ENCODE data around the gene YIF1B. TPM values are rescaled to one million over a fixed set of nuclear protein-coding genes. Genes with fewer than 3 reads are reported as not detected.

YIF1B gene
- total RNA-seq, 1 donor, result 50.1 TPM

DNA sequence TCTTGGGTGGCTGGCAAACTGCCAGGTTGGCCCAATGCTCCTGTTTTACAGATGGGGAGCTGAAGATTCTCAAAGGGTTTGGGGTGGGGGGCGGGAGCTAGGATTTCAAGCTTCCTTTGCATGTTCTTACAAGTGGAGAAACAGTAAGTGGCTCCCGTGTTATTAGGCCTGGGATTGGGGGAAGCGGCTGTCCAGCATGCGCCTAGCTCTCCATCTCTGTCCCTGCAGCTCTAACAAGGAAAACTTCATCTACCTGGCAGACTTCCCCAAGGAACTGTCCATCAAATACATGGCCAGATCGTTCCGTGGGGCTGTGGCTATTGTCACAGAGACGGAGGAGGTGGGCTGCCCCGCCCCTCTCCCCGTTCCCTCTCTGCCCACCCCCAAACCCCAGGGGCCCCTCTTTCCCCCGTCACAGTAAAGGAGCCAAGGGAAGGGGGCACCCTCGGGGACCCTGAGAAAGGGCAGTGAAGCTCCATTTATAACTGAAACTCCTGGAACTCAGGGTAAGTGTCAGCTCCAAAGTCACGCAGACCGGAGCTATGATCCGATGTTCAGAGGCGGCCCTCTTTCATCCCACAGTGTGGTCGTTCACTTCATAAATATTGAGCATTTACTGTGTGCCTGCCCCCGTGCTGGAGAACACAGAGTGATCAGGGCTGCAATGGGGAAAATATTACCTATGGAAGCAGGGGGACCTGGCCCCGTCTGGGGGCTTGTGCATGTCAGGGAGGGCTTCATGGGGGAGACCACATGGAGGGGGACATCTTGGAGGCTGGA is 43.7 kb upstream of the YIF1B start:
- no peak for DNase-seq (ENCODE audit: low read depth)
- no peak overlapping the region for H3K4me3 ChIP-seq (ENCODE audit: low read depth, low read length)
- TF ChIP-seq, protein P1, sequence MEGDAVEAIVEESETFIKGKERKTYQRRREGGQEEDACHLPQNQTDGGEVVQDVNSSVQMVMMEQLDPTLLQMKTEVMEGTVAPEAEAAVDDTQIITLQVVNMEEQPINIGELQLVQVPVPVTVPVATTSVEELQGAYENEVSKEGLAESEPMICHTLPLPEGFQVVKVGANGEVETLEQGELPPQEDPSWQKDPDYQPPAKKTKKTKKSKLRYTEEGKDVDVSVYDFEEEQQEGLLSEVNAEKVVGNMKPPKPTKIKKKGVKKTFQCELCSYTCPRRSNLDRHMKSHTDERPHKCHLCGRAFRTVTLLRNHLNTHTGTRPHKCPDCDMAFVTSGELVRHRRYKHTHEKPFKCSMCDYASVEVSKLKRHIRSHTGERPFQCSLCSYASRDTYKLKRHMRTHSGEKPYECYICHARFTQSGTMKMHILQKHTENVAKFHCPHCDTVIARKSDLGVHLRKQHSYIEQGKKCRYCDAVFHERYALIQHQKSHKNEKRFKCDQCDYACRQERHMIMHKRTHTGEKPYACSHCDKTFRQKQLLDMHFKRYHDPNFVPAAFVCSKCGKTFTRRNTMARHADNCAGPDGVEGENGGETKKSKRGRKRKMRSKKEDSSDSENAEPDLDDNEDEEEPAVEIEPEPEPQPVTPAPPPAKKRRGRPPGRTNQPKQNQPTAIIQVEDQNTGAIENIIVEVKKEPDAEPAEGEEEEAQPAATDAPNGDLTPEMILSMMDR (IDR thresholded peaks at IDR 0.05; ENCODE audit: insufficient read depth, low read depth, low read length), result no peak

- TF ChIP-seq, protein P1 (IDR thresholded peaks at IDR 0.05; ENCODE audit: insufficient read depth, low read depth, low read length), result no peak
- no peak overlapping the region for H3K4me3 ChIP-seq (ENCODE audit: low read depth, low read length)
- no peak for DNase-seq (ENCODE audit: low read depth)
These were observed 42.3 kb upstream of the YIF1B start for GRCh38 chr19:38358071-38358470.

- TF ChIP-seq, protein P1 (IDR thresholded peaks at IDR 0.05; ENCODE audit: insufficient read depth, low read depth, low read length), result no peak
- DNase-seq (ENCODE audit: low read depth), result no peak
- no peak overlapping the region for H3K4me3 ChIP-seq (ENCODE audit: low read depth, low read length)
These were observed 40.3 kb upstream of the YIF1B start for GRCh38 chr19:38355728-38356725.

GRCh38 chr19:38352611-38353010 is 36.9 kb upstream of the YIF1B start:
- TF ChIP-seq, protein P1 (IDR thresholded peaks at IDR 0.05; ENCODE audit: insufficient read depth, low read depth, low read length), result no peak
- no peak overlapping the region for H3K4me3 ChIP-seq (ENCODE audit: low read depth, low read length)
- no peak for DNase-seq (ENCODE audit: low read depth)

DNA sequence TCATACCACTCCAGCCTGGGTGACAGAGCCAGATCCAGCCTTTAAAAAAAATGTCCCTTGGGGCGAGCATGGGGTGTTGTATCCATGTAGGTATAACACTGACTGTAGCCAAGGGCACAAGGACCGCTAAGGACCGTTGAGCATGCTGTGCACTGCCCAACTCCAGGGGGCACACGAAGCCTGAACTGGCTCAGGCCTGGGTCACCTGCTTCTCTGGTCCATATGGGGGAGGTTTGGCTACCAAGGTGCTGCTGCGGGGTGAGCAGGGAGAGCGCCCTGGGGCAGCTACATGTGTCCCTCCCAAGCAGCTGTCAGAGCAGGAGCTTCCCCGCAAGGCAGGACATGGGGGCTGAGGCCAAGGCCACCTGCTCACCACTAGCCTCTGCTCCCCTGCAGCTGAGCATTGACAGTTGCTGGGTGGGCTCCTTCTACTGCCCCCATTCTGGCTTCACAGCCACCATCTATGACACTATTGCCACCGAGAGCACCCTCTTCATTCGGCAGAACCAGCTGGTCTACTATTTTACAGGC is 36.2 kb upstream of the YIF1B start:
- TF ChIP-seq, protein P1 (IDR thresholded peaks at IDR 0.05; ENCODE audit: insufficient read depth, low read depth, low read length), result no peak
- DNase-seq (ENCODE audit: low read depth), result no peak
- H3K4me3 ChIP-seq (ENCODE audit: low read depth, low read length), result no peak overlapping the region

DNA sequence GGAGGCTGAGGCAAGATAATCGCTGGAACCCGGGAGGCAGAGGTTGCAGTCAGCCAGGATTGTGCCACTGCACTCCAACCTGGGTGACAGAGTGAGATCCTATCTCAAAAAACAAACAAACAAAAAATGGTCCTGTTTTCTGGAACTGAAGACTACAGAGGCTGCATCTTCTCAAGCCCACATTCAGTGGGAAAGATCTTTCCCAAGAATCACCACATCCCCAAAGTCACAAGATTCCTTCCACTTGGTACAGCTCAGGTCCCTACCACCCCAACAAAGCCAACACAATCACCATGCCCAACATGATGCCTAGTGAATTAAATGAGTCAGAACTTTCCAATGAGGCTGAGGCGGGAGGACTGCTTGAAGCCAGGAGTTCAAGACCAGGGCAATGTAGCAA is 35.1 kb upstream of the YIF1B start:
- H3K4me3 ChIP-seq (ENCODE audit: low read depth, low read length), result no peak overlapping the region
- TF ChIP-seq, protein P1 (IDR thresholded peaks at IDR 0.05; ENCODE audit: insufficient read depth, low read depth, low read length), result no peak

More for the DNA sequence above, 35.1 kb upstream of the YIF1B start:
- DNase-seq (ENCODE audit: low read depth), result no peak
